HL-60 (cell line): ENCODE measurements around the gene RFWD3.

Source experiments
- CTCF ChIP-seq: IDR thresholded peaks from one replicate; pipeline ENCODE4 v1.5.1; 2011; ENCODE audit warnings: low read length, control low read depth, inconsistent platforms; ENCODE audit not compliant: insufficient read depth
- GABPA ChIP-seq: IDR thresholded peaks from 2 replicates; pipeline ENCODE4 v1.6.1; 2012; ENCODE audit warnings: low read depth
- POLR2AphosphoS5 ChIP-seq: IDR thresholded peaks from 2 replicates; pipeline ENCODE4 v1.6.1; 2012; ENCODE audit warnings: low read depth
- REST ChIP-seq: IDR thresholded peaks from 2 replicates; pipeline ENCODE4 v1.6.1; 2012; ENCODE audit warnings: low read depth; ENCODE audit not compliant: insufficient replicate concordance
- SPI1 ChIP-seq: IDR thresholded peaks from 2 replicates; pipeline ENCODE4 v1.6.1; 2012; ENCODE audit warnings: low read depth, mild to moderate bottlenecking, borderline replicate concordance

GRCh38 chr16:74625500-74626350 is 41.0 kb downstream of the RFWD3 start:
- no peak for TF ChIP-seq CTCF
- no peak for TF ChIP-seq POLR2AphosphoS5
- no peak for TF ChIP-seq GABPA
- no peak for TF ChIP-seq REST
- no peak for TF ChIP-seq SPI1
